OCI-LY3 (cell line): ENCODE results near the gene BANP.

Source experiments
- H2AFZ ChIP-seq: fragments of 200-600, 300-600 bp; shearing (Covaris generic); 2 replicates; pipeline ENCODE4 v1.6.0; 2014; ENCODE audit warnings: antibody characterized with exemption, low read depth, low read length
- H3K27ac ChIP-seq: fragments of 200-600, 300-600 bp; sonication (generic); 2 replicates; pipeline ENCODE4 v1.5.1; 2014; ENCODE audit warnings: mild to moderate bottlenecking, low read length, moderate library complexity, mixed read lengths
- H3K27me3 ChIP-seq: fragments of 200-600, 300-600 bp; sonication (generic); 2 replicates; pipeline ENCODE4 v1.6.1; 2014; ENCODE audit warnings: low read depth, low read length, mixed read lengths
- H3K36me3 ChIP-seq: fragments of 200-600, 300-600 bp; sonication (generic); replicated peaks from 2 replicates; pipeline ENCODE3; 2014; ENCODE audit warnings: low read depth, low read length, mixed read lengths
- H3K4me1 ChIP-seq: fragments of 300-600, 200-600 bp; sonication (generic); 2 replicates; pipeline ENCODE4 v1.6.1; 2014; ENCODE audit warnings: low read length, mixed read lengths
- H3K4me2 ChIP-seq: fragments of 200-600, 300-600 bp; sonication (generic); 2 replicates; pipeline ENCODE4 v1.6.1; 2014; ENCODE audit warnings: low read length, mixed read lengths
- H3K4me3 ChIP-seq: fragments of 300-600, 200-600 bp; sonication (generic); 2 replicates; pipeline ENCODE4 v1.5.1; 2014; ENCODE audit warnings: antibody characterized with exemption, mild to moderate bottlenecking, low read length, moderate library complexity
- H3K79me2 ChIP-seq: fragments of 300-600, 200-600 bp; shearing (Covaris generic); 2 replicates; pipeline ENCODE4 v1.6.1; 2014; ENCODE audit warnings: mild to moderate bottlenecking, low read length, mixed read lengths
- H3K9ac ChIP-seq: fragments of 300-600, 200-600 bp; shearing (Covaris generic); 2 replicates; pipeline ENCODE4 v1.6.0; 2014; ENCODE audit warnings: mild to moderate bottlenecking, low read length, moderate library complexity
- H3K9me3 ChIP-seq: fragments of 200-600, 300-600 bp; shearing (Covaris generic); 2 replicates; pipeline ENCODE4 v1.6.1; 2014; ENCODE audit warnings: low read length, mixed read lengths; ENCODE audit not compliant: insufficient read depth
- H4K20me1 ChIP-seq: fragments of 200-600, 300-600 bp; sonication (generic); 2 replicates; pipeline ENCODE4 v1.6.1; 2016; ENCODE audit warnings: low read length, mixed read lengths; ENCODE audit not compliant: insufficient read depth
- EZH2phosphoT487 ChIP-seq: fragments of 200-600 bp; shearing (Covaris generic); IDR thresholded peaks from 2 replicates; pipeline ENCODE4 v1.6.1; 2018; ENCODE audit warnings: antibody characterized with exemption, mixed run types, low read depth
- TF ChIP-seq, protein P1 (sequence below): fragments of 200-600, 300-600 bp; sonication (generic); IDR thresholded peaks from 2 replicates; pipeline ENCODE4 v1.5.1; 2014; ENCODE audit warnings: antibody characterized with exemption, low read length, low read depth

The BANP gene

DNA sequence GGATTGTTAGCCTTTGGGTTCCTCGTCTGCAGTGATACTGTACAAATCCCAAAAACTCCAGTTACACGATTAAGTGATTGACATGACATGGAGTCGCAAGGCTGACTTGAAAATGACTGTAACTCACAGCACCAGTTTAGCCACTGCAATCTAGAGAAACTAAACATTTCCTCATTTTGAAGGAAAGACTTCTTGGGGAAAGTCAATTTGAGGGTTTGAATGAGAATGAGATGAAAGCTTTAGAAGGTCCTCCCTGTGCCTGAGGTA, 4.8 kb downstream of the BANP start:
- Histone ChIP-seq H3K27ac (peak overlapping the region; percentile 70), H3K4me1 (peaks cover 24% of the 10 kb centered on the region), H3K4me2 (peak overlapping the region; percentile 40), H3K9me3 (no peaks in the 10 kb centered on the region), H3K36me3 (peaks cover 8% of the 10 kb centered on the region), H2AFZ (no peak overlapping the region), H3K79me2 (peaks cover 91% of the 10 kb centered on the region), H3K4me3 (peak overlapping the region; percentile 1; the same call in 1 of the 2 replicates), H3K27me3 (no peaks in the 10 kb centered on the region), H3K9ac (peak overlapping the region; percentile 7; the same call in 1 of the 2 replicates), H4K20me1 (peaks cover 15% of the 10 kb centered on the region; the same call in 1 of the 2 replicates)
- TF ChIP-seq, protein P1, sequence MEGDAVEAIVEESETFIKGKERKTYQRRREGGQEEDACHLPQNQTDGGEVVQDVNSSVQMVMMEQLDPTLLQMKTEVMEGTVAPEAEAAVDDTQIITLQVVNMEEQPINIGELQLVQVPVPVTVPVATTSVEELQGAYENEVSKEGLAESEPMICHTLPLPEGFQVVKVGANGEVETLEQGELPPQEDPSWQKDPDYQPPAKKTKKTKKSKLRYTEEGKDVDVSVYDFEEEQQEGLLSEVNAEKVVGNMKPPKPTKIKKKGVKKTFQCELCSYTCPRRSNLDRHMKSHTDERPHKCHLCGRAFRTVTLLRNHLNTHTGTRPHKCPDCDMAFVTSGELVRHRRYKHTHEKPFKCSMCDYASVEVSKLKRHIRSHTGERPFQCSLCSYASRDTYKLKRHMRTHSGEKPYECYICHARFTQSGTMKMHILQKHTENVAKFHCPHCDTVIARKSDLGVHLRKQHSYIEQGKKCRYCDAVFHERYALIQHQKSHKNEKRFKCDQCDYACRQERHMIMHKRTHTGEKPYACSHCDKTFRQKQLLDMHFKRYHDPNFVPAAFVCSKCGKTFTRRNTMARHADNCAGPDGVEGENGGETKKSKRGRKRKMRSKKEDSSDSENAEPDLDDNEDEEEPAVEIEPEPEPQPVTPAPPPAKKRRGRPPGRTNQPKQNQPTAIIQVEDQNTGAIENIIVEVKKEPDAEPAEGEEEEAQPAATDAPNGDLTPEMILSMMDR: no peak
- TF ChIP-seq EZH2phosphoT487: no peak

DNA sequence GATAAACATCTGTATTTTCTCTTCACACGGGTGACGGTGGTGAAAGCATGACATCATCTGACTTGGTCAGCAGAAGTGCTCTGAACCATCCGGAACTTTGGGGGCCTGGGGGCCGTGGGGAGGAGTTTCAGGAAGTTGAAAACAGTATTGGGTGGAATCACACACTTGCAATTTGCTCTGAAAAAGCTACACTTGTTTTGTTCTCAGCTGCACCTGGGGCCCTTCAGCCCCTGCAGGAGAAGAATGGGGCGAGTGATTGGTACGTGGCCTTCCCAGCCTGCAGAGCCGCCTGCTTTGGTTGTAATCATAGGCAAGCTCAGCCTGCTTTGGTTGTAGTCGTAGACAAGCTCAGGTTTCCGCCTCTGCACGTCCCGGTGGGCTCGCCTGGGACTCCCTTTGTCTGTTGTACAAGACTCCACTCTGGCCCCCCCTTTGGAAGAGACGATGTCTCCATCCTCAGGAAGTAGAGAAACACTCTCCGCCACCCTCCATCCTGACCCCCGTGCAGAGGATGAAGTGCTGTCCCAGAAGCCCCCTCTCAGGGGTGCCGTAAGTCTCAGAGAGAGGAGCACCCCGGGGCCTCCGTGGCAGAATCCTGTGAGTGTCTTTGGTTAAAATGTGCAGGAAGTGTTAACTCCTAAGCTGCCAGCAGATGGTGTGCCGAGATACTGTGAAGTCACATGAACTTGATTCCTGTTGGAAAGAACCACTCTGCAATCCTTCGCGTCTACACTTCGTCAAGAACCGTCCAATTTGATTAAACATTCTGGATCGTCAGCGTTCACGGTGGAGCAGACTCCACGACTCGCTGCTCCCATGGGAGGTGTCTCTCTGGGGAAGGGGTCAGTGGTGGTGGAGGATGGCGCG, 5.4 kb downstream of the BANP start:
- TF ChIP-seq, protein P1: peak; percentile 37
- no peak for TF ChIP-seq EZH2phosphoT487
- peaks cover 16% of the 10 kb centered on the region; the same call in 1 of the 2 replicates for H4K20me1 ChIP-seq

DNA sequence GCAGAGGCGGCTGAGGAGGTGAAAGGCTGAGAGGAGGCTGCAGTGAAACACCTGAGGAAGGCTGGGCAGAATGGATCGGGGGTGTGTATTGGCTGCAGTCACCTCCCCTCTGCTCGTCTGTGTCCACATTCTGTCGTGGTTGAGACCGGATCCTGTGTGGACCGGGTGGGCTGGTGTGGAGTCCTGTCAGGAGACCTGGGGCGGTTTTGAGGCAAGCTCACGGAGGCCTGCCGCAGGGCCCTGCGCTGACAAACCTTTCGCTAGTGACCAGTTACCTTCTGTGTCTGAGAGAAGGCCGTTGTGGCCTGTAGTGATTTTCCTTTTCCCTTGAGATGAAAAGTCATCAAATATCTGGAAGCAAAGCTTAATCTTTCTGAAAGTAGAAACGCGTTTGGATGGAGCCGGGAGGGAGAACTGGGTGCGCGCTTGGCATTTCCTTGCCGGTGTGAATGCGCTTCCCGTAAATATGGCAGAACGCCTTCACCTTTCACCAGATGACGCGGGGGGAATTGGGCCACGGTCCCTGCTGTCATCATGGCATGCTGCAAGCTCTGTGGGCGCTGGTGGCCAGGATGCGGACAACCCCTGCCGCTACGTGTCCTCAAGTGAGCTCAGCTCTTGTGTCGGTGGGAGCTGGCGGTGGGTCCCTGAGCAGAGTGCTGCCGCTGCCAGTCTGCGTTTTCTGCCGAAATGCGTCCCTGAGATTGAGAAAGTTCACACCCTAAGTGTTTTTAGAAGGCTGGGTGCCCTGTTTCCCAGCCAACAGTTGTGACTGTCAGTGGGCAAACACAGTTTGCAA, 6.3 kb downstream of the BANP start:
- peaks cover 16% of the 10 kb centered on the region; the same call in 1 of the 2 replicates for H4K20me1 ChIP-seq
- TF ChIP-seq, protein P1: no peak
- TF ChIP-seq EZH2phosphoT487: no peak
- no peak overlapping the region for H2AFZ ChIP-seq
- H3K36me3 ChIP-seq: peaks cover 8% of the 10 kb centered on the region
- no peaks in the 10 kb centered on the region for H3K27me3 ChIP-seq
- no peak overlapping the region for H3K27ac ChIP-seq
- H3K4me2 ChIP-seq: no peak overlapping the region
- no peak overlapping the region for H3K4me3 ChIP-seq
- peaks cover 91% of the 10 kb centered on the region for H3K79me2 ChIP-seq
- H3K9me3 ChIP-seq: no peaks in the 10 kb centered on the region
- H3K4me1 ChIP-seq: peaks cover 21% of the 10 kb centered on the region
- H3K9ac ChIP-seq: no peak overlapping the region

More for the DNA sequence above, 5.4 kb downstream of the BANP start:
- peak overlapping the region; percentile 40 for H3K4me2 ChIP-seq
- H2AFZ ChIP-seq: no peak overlapping the region
- peak overlapping the region; percentile 1; the same call in 1 of the 2 replicates for H3K4me3 ChIP-seq
- no peaks in the 10 kb centered on the region for H3K9me3 ChIP-seq
- peak overlapping the region; percentile 70 for H3K27ac ChIP-seq
- H3K9ac ChIP-seq: peak overlapping the region; percentile 7; the same call in 1 of the 2 replicates
- H3K36me3 ChIP-seq: peaks cover 8% of the 10 kb centered on the region
- peaks cover 24% of the 10 kb centered on the region for H3K4me1 ChIP-seq
- H3K27me3 ChIP-seq: no peaks in the 10 kb centered on the region
- H3K79me2 ChIP-seq: peaks cover 95% of the 10 kb centered on the region

- H3K4me2 ChIP-seq: no peak overlapping the region
- no peaks in the 10 kb centered on the region for H3K9me3 ChIP-seq
- no peak overlapping the region for H3K4me3 ChIP-seq
- H2AFZ ChIP-seq: no peak overlapping the region
- no peak overlapping the region for H3K27ac ChIP-seq
- peaks cover 16% of the 10 kb centered on the region; the same call in 1 of the 2 replicates for H4K20me1 ChIP-seq
- H3K9ac ChIP-seq: no peak overlapping the region
- H3K27me3 ChIP-seq: no peaks in the 10 kb centered on the region
- peaks cover 8% of the 10 kb centered on the region for H3K36me3 ChIP-seq
- H3K79me2 ChIP-seq: peaks cover 90% of the 10 kb centered on the region
- H3K4me1 ChIP-seq: peaks cover 16% of the 10 kb centered on the region
- TF ChIP-seq, protein P1: no peak
- no peak for TF ChIP-seq EZH2phosphoT487
Observed at GRCh38 chr16:87958632-87959031, 7.4 kb downstream of the BANP start.
